Keratinocyte (primary cell): ENCODE measurements around the gene UBE2J2. TPM values are rescaled to one million over a fixed set of nuclear protein-coding genes. Genes with fewer than 3 reads are reported as not detected.

Source experiments
- DNase-seq: peaks from one replicate; pipeline ENCODE4 v3.0.0-alpha.2; 2011; ENCODE audit warnings: low read depth, missing footprints, low spot score
- FAIRE-seq: peaks from 2 replicates; lab custom pipeline; 2011; peaks lifted over from hg19 to GRCh38; lab: Jason Lieb, UNC
- H2AFZ ChIP-seq: 2 replicates; pipeline ENCODE4 v1.6.0; 2012; ENCODE audit warnings: low read length, control low read depth, inconsistent platforms; ENCODE audit not compliant: control insufficient read depth
- H3K27ac ChIP-seq: 2 replicates; pipeline ENCODE4 v1.5.1; 2011; ENCODE audit warnings: low read length; ENCODE audit not compliant: control insufficient read depth, insufficient read depth
- H3K27me3 ChIP-seq: 3 replicates; pipeline ENCODE4 v1.6.0; 2011; ENCODE audit warnings: low read length; ENCODE audit not compliant: control insufficient read depth, insufficient read depth; ENCODE audit errors: extremely low read depth
- H3K36me3 ChIP-seq, 2 experiments: 2 replicates in 1 of 2; 3 replicates in 1 of 2; pipeline ENCODE4 v1.5.1; 2011; ENCODE audit warnings: low read length in 2 of 2, mild to moderate bottlenecking in 1 of 2; ENCODE audit not compliant: control insufficient read depth in 2 of 2, insufficient read depth in 2 of 2; ENCODE audit errors: extremely low read depth in 1 of 2
- H3K4me1 ChIP-seq: 3 replicates; pipeline ENCODE4 v1.5.1; 2011; ENCODE audit warnings: low read length; ENCODE audit not compliant: control insufficient read depth, insufficient read depth; ENCODE audit errors: extremely low read depth
- H3K4me2 ChIP-seq: 3 replicates; pipeline ENCODE4 v1.6.0; 2011; ENCODE audit warnings: low read depth, low read length; ENCODE audit not compliant: control insufficient read depth, insufficient read depth; ENCODE audit errors: extremely low read depth
- H3K4me3 ChIP-seq, 3 experiments: fragments of 200-600 bp in 1 of 3; sonication (generic) in 1 of 3; 2 replicates in 2 of 3; 3 replicates in 1 of 3; pipeline ENCODE4 v1.5.1; 2011 to 2016; ENCODE audit warnings: low read length in 3 of 3, mild to moderate bottlenecking in 3 of 3, control low read depth in 2 of 3, inconsistent platforms in 1 of 3, low read depth in 1 of 3, mixed read lengths in 1 of 3, mixed run types in 1 of 3, moderate library complexity in 1 of 3; ENCODE audit not compliant: control insufficient read depth in 2 of 3, insufficient read depth in 2 of 3; ENCODE audit errors: extremely low read depth in 1 of 3
- H3K79me2 ChIP-seq: 2 replicates; pipeline ENCODE4 v1.6.0; 2012; ENCODE audit warnings: low read length; ENCODE audit not compliant: control insufficient read depth, insufficient read depth
- H3K9ac ChIP-seq: 3 replicates; pipeline ENCODE4 v1.6.0; 2011; ENCODE audit warnings: low read length; ENCODE audit not compliant: control insufficient read depth, insufficient read depth; ENCODE audit errors: extremely low read depth
- H3K9me1 ChIP-seq: 3 replicates; pipeline ENCODE4 v1.6.0; 2011; ENCODE audit warnings: low read length; ENCODE audit not compliant: control insufficient read depth, insufficient read depth; ENCODE audit errors: extremely low read depth
- H3K9me3 ChIP-seq: 2 replicates; pipeline ENCODE4 v1.5.1; 2012; ENCODE audit warnings: low read depth, low read length; ENCODE audit not compliant: control insufficient read depth
- H4K20me1 ChIP-seq: 3 replicates; pipeline ENCODE4 v1.6.0; 2011; ENCODE audit warnings: low read length; ENCODE audit not compliant: control insufficient read depth, insufficient read depth; ENCODE audit errors: extremely low read depth
- CTCF ChIP-seq, 3 experiments: IDR thresholded peaks in 1 of 3; conservative IDR thresholded peaks in 1 of 3; optimal IDR thresholded peaks in 1 of 3; 2 replicates in 2 of 3; 3 replicates in 1 of 3; pipeline versions ENCODE3 to v1.5.1; 2011; ENCODE audit warnings: low read length in 3 of 3, mild to moderate bottlenecking in 3 of 3, moderate library complexity in 2 of 3, control low read depth in 1 of 3, inconsistent platforms in 1 of 3; ENCODE audit not compliant: insufficient read depth in 2 of 3; ENCODE audit errors: extremely low read depth in 1 of 3
- EZH2 ChIP-seq: IDR thresholded peaks from one replicate; pipeline ENCODE4 v1.6.1; 2012; ENCODE audit warnings: inconsistent platforms, mild to moderate bottlenecking, low read length, moderate library complexity
- dilution Hi-C: fragments of 300-500 bp; cut with MboI; formaldehyde crosslinking; loops from one replicate; pipeline ENCODE4 v1.7.0; 2020; ENCODE audit warnings: low sequenced_read_pairs; ENCODE audit not compliant: extremely low pct_ligation_motif_present
- polyA plus RNA-seq, 5 experiments: library from polyadenylated mRNA; depleted of rRNA in 3 of 5; stranded (reverse) in 3 of 5; stranded (forward) in 1 of 5; unstranded in 1 of 5; fragments of >200 nt; gene quantifications; 1 replicate in 1 of 5; 2 replicates in 3 of 5; 3 replicates in 1 of 5; pipeline versions ENCODE4 v1.2.1 to v1.2.3, GENCODE V29; 2011 to 2012; ENCODE audit warnings: missing spikeins in 2 of 5, low read depth in 1 of 5, low replicate concordance in 1 of 5

UBE2J2 gene
- polyA plus RNA-seq, 1 donor (not counting 4 experiments of a cell fraction or from before 2014, with no cell fraction given) = 27.0 TPM

GRCh38 chr1:1241588-1242219 is 31.9 kb downstream of the UBE2J2 start:
- dilution Hi-C loops = no loop called here
- H3K9me3 ChIP-seq = no peaks in the 10 kb centered on the region
- no peak overlapping the region for H3K4me2 ChIP-seq
- H3K27ac ChIP-seq = no peak overlapping the region
- peaks cover 14% of the 10 kb centered on the region for H3K27me3 ChIP-seq
- TF ChIP-seq CTCF (optimal IDR thresholded peaks at IDR 0.05 in 1 of 3, IDR thresholded peaks at IDR 0.05 in 1 of 3, conservative IDR thresholded peaks at IDR 0.05 in 1 of 3; ENCODE audit: extremely low read depth in 1 of 3, insufficient read depth in 2 of 3, low read length in 3 of 3) = no peak
- no peak for TF ChIP-seq EZH2
- H2AFZ ChIP-seq = no peak overlapping the region
- H3K4me3 ChIP-seq = no peak overlapping the region
- no peak for FAIRE-seq
- DNase-seq = no peak
- H4K20me1 ChIP-seq = no peaks in the 10 kb centered on the region
- H3K4me1 ChIP-seq = peaks cover 15% of the 10 kb centered on the region
- no peaks in the 10 kb centered on the region for H3K9me1 ChIP-seq
- no peak overlapping the region for H3K9ac ChIP-seq
- H3K79me2 ChIP-seq = no peaks in the 10 kb centered on the region
- H3K36me3 ChIP-seq = no peaks in the 10 kb centered on the region

GRCh38 chr1:1240822-1241587 is 32.6 kb downstream of the UBE2J2 start:
- no peaks in the 10 kb centered on the region for H4K20me1 ChIP-seq
- H3K9me1 ChIP-seq = no peaks in the 10 kb centered on the region
- no peak for TF ChIP-seq EZH2
- no peak for TF ChIP-seq CTCF (optimal IDR thresholded peaks at IDR 0.05 in 1 of 3, IDR thresholded peaks at IDR 0.05 in 1 of 3, conservative IDR thresholded peaks at IDR 0.05 in 1 of 3; ENCODE audit: extremely low read depth in 1 of 3, insufficient read depth in 2 of 3, low read length in 3 of 3)
- H3K4me1 ChIP-seq = peaks cover 15% of the 10 kb centered on the region
- H3K27me3 ChIP-seq = peaks cover 10% of the 10 kb centered on the region
- H3K36me3 ChIP-seq = no peaks in the 10 kb centered on the region
- FAIRE-seq = no peak
- no peak overlapping the region for H3K4me2 ChIP-seq
- H3K9me3 ChIP-seq = no peaks in the 10 kb centered on the region
- H3K4me3 ChIP-seq = no peak overlapping the region
- H3K9ac ChIP-seq = no peak overlapping the region
- dilution Hi-C loops = no loop called here
- no peak for DNase-seq
- H3K27ac ChIP-seq = no peak overlapping the region
- no peaks in the 10 kb centered on the region for H3K79me2 ChIP-seq
- H2AFZ ChIP-seq = no peak overlapping the region
